Right atrium auricular region (tissue), 2 donors: ENCODE measurements around the gene HP1BP3. TPM values are rescaled to one million over a fixed set of nuclear protein-coding genes. Genes with fewer than 3 reads are reported as not detected.

Source experiments
- DNase-seq: peaks from one replicate; pipeline ENCODE4 v3.0.0-alpha.2; 2019; ENCODE audit warnings: low spot score
- H3K27ac ChIP-seq, 2 donors: fragments of 200-600 bp; sonication (generic); 1 replicate in 1 of 2; 2 replicates in 1 of 2; pipeline ENCODE4 v1.5.1; 2016 to 2019
- H3K27me3 ChIP-seq, 2 donors: fragments of 200-600 bp; sonication (generic); one replicate each; pipeline versions ENCODE4 v1.5.1 to v1.6.0; 2017 to 2019
- H3K36me3 ChIP-seq: fragments of 200-600 bp; sonication (generic); one replicate; pipeline ENCODE4 v1.5.1; 2016
- H3K4me1 ChIP-seq, 2 donors: fragments of 200-600 bp; sonication (generic); one replicate each; pipeline versions ENCODE4 v1.5.1 to v1.6.0; 2017 to 2019
- H3K4me3 ChIP-seq, 2 donors: fragments of 200-600 bp; sonication (generic); 1 replicate in 1 of 2; 2 replicates in 1 of 2; pipeline ENCODE4 v1.5.1; 2017 to 2019; ENCODE audit warnings: mild to moderate bottlenecking in 1 of 2, moderate library complexity in 1 of 2
- H3K9me3 ChIP-seq, 2 donors: fragments of 200-600 bp; sonication (generic); one replicate each; pipeline ENCODE4 v1.5.1; 2019
- total RNA-seq, 2 donors: library from RNA; depleted of rRNA; stranded (reverse); fragments of >200 nt; gene quantifications; one replicate each; pipeline ENCODE4 v1.1.0, GENCODE V29; 2016
- TF ChIP-seq, protein P1 (sequence below), 2 donors: fragments of 200-600 bp; sonication (generic); IDR thresholded peaks; one replicate each; pipeline ENCODE4 v1.5.1; 2019; ENCODE audit warnings: antibody characterized with exemption in 2 of 2

HP1BP3 gene
- total RNA-seq, 2 donors from 2014 or later = 106 to 115 TPM

DNA sequence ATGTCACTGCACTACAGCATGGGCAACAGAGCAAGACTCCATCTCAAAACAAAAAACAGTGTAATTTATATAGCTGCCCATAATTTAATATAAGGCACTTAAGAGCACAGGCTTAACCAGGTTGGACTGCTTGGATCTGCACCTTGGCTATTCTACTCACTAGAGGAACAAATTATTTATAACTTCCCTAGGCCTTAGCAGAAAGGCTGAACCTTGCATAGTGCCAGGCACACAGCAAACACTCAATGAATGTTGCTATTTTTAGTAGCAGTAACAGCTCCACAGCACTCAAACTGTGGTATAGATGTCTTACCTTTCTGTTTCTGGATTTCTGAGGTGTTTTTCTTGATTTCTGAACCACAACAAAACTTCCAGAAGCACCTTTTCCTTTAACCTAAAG is 19.8 kb downstream of the HP1BP3 start:
- Histone ChIP-seq H3K4me3 (no peak overlapping the region), H3K4me1 (peaks cover 0 to 9% of the 10 kb centered on the region in 2 donors), H3K9me3 (no peaks in the 10 kb centered on the region), H3K36me3 (peaks cover 96% of the 10 kb centered on the region), H3K27me3 (no peaks in the 10 kb centered on the region), H3K27ac (peak overlapping the region in 1 of 2 donors; percentile 5)
- no peak for DNase-seq
- TF ChIP-seq, protein P1, sequence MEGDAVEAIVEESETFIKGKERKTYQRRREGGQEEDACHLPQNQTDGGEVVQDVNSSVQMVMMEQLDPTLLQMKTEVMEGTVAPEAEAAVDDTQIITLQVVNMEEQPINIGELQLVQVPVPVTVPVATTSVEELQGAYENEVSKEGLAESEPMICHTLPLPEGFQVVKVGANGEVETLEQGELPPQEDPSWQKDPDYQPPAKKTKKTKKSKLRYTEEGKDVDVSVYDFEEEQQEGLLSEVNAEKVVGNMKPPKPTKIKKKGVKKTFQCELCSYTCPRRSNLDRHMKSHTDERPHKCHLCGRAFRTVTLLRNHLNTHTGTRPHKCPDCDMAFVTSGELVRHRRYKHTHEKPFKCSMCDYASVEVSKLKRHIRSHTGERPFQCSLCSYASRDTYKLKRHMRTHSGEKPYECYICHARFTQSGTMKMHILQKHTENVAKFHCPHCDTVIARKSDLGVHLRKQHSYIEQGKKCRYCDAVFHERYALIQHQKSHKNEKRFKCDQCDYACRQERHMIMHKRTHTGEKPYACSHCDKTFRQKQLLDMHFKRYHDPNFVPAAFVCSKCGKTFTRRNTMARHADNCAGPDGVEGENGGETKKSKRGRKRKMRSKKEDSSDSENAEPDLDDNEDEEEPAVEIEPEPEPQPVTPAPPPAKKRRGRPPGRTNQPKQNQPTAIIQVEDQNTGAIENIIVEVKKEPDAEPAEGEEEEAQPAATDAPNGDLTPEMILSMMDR (IDR thresholded peaks at IDR 0.05) = no peak

- DNase-seq = no peak
- Histone ChIP-seq H3K4me3 (no peak overlapping the region), H3K27me3 (no peaks in the 10 kb centered on the region), H3K9me3 (no peaks in the 10 kb centered on the region), H3K4me1 (peaks cover 0 to 9% of the 10 kb centered on the region in 2 donors), H3K27ac (no peak overlapping the region), H3K36me3 (peaks cover 98% of the 10 kb centered on the region)
- TF ChIP-seq, protein P1 (IDR thresholded peaks at IDR 0.05) = no peak
These were observed 23.7 kb downstream of the HP1BP3 start for GRCh38 chr1:20763417-20763816.

- TF ChIP-seq, protein P1 (IDR thresholded peaks at IDR 0.05) = no peak
- no peak for DNase-seq
- H3K4me1 ChIP-seq = no peaks in the 10 kb centered on the region
- H3K36me3 ChIP-seq = peaks cover 99% of the 10 kb centered on the region
- H3K4me3 ChIP-seq = no peak overlapping the region
- H3K9me3 ChIP-seq = no peaks in the 10 kb centered on the region
- no peaks in the 10 kb centered on the region for H3K27me3 ChIP-seq
- H3K27ac ChIP-seq = no peak overlapping the region
These were observed 26.8 kb downstream of the HP1BP3 start for GRCh38 chr1:20760322-20760721.

DNA sequence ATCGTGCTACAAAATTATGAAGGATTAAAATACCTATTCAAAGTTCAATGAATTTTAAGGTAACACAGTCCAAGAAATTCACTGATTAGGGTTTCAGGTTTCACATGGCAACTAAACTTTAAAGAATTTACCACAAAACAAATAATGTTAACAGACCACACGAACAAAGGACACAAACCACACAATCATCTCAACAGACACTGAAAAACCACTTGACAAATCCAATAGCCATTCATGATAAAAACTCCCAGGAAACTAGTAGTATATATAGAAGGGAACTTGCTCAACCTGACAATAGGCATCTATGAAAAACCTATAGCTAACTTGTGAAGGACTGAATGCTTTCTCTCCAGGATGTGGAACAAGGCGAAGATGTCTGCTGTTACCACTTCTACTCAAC is 33.5 kb downstream of the HP1BP3 start:
- H3K4me1 ChIP-seq = no peaks in the 10 kb centered on the region
- H3K9me3 ChIP-seq = no peaks in the 10 kb centered on the region
- no peak overlapping the region for H3K4me3 ChIP-seq
- peaks cover 44% of the 10 kb centered on the region for H3K36me3 ChIP-seq
- DNase-seq = no peak
- H3K27me3 ChIP-seq = no peaks in the 10 kb centered on the region
- no peak overlapping the region for H3K27ac ChIP-seq
- TF ChIP-seq, protein P1 (IDR thresholded peaks at IDR 0.05) = no peak

DNA sequence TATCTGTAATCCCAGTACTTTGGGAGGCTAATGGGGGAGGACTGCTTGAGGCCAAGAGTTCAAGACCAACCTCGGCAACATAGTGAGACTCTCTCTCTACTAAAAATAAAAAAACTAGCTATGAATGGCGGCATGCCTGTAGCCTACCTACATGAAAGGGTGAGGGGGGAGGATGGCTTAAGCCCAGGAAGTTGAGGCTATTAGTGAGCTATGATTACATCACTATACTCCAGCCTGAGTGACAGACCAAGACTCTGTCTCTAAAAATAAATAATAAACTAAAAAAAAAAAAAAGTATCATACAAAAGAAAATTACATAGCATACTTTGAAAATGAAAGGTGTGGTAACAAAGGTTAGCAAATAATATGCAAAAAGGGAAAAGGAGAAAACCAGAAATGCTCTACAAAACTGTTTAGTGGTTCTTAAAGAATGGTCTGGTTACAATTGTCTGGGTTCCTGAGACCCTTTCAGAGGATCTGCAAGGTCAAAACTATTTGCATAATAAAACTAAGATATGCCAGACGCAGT is 35.6 kb downstream of the HP1BP3 start:
- no peak for DNase-seq
- Histone ChIP-seq H3K27ac (no peak overlapping the region), H3K4me3 (no peak overlapping the region), H3K4me1 (no peaks in the 10 kb centered on the region), H3K9me3 (no peaks in the 10 kb centered on the region), H3K27me3 (no peaks in the 10 kb centered on the region), H3K36me3 (peaks cover 40% of the 10 kb centered on the region)
- TF ChIP-seq, protein P1 (IDR thresholded peaks at IDR 0.05) = no peak

DNA sequence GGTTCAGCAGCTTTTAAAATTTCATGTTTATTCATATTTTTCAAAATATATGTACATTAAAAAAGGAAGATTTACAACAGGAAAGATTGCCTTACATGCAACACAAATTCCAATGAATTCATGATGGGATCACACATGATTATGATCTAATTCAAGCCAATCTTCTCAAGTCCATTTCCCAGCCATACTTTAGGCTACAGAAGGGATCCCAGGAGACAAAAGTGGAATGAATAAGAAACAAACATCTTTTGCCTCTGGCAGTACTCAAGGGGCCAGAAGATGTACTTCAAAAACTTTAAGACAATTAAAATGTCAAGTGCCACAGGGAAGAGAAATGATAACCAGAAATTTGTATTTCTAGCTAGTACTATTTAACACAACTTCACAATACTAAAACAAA is 44.4 kb downstream of the HP1BP3 start:
- H3K27me3 ChIP-seq = no peaks in the 10 kb centered on the region
- TF ChIP-seq, protein P1 (IDR thresholded peaks at IDR 0.05) = no peak
- no peak for DNase-seq
- H3K36me3 ChIP-seq = peaks cover 65% of the 10 kb centered on the region
- no peak overlapping the region for H3K27ac ChIP-seq
- no peak overlapping the region for H3K4me3 ChIP-seq
- H3K4me1 ChIP-seq = no peaks in the 10 kb centered on the region
- H3K9me3 ChIP-seq = no peaks in the 10 kb centered on the region
